Endothelial cell of umbilical vein (primary cell): ENCODE data around the gene ASXL1. TPM values are rescaled to one million over a fixed set of nuclear protein-coding genes. Genes with fewer than 3 reads are reported as not detected.
"Not testable (repeated sequence)": the region's sequence is repeated elsewhere in the genome, so short reads cannot be mapped to it uniquely, and the experiment has no call there.

Experiments
- BruUV-seq: library from RNA; stranded (reverse); fragments of 400-500 nt; replicated peaks from 2 replicates; lab custom pipeline; 2021; lab: Mats Ljungman, UMichigan
- CTCF ChIA-PET: fragments of 300-600, 350-600 bp; sonication (Branson Sonifier 250); formaldehyde crosslinking; loops from one replicate; lab custom pipeline; 2021; ENCODE audit warnings: antibody characterized with exemption, inconsistent platforms; lab: Charles Lee
- POLR2A ChIA-PET: fragments of 300-600, 350-600 bp; sonication (Branson Sonifier 250); formaldehyde crosslinking; loops from one replicate; lab custom pipeline; 2021; ENCODE audit warnings: antibody characterized with exemption, inconsistent platforms; lab: Charles Lee
- DNase-seq: peaks from one replicate; pipeline ENCODE4 v3.0.0-alpha.2; 2011; ENCODE audit warnings: low read depth, low spot score
- FAIRE-seq: peaks from 2 replicates; lab custom pipeline; 2011; peaks lifted over from hg19 to GRCh38; lab: Jason Lieb, UNC
- H2AFZ ChIP-seq: 2 replicates; pipeline ENCODE4 v1.6.0; 2012; ENCODE audit warnings: low read depth, low read length, control low read depth, inconsistent platforms
- H3K27ac ChIP-seq: 2 replicates; pipeline ENCODE4 v1.5.1; 2011; ENCODE audit warnings: low read depth, mild to moderate bottlenecking, control low read depth, low read length, moderate library complexity; ENCODE audit not compliant: insufficient read depth
- H3K27me3 ChIP-seq, 2 experiments: 2 replicates each; pipeline versions ENCODE4 v1.6.0 to v1.6.1; 2011; ENCODE audit warnings: low read length in 2 of 2, mixed read lengths in 1 of 2; ENCODE audit not compliant: control insufficient read depth in 2 of 2, insufficient read depth in 2 of 2
- H3K36me3 ChIP-seq, 2 experiments: 2 replicates in 1 of 2; 3 replicates in 1 of 2; pipeline ENCODE4 v1.5.1; 2011; ENCODE audit warnings: low read length in 2 of 2, mild to moderate bottlenecking in 1 of 2, moderate library complexity in 1 of 2; ENCODE audit not compliant: control insufficient read depth in 2 of 2, insufficient read depth in 2 of 2; ENCODE audit errors: extremely low read depth in 1 of 2
- H3K4me1 ChIP-seq: 3 replicates; pipeline ENCODE4 v1.5.1; 2011; ENCODE audit warnings: mild to moderate bottlenecking, low read length; ENCODE audit not compliant: control insufficient read depth, insufficient read depth; ENCODE audit errors: extremely low read depth
- H3K4me2 ChIP-seq: 2 replicates; pipeline ENCODE4 v1.6.1; 2011; ENCODE audit warnings: low read length, control low read depth, mixed read lengths; ENCODE audit not compliant: insufficient read depth
- H3K4me3 ChIP-seq, 3 experiments: fragments of 200-600 bp in 1 of 3; sonication (generic), shearing (Covaris generic) in 1 of 3; replicated peaks in 1 of 3; 2 replicates each; pipeline ENCODE4 v1.5.1; 2011 to 2016; ENCODE audit warnings: control low read depth in 3 of 3, low read length in 3 of 3, mild to moderate bottlenecking in 2 of 3, inconsistent platforms in 1 of 3, low read depth in 1 of 3, moderate library complexity in 1 of 3; ENCODE audit not compliant: insufficient read depth in 1 of 3
- H3K79me2 ChIP-seq: 2 replicates; pipeline ENCODE4 v1.6.0; 2012; ENCODE audit warnings: low read length, inconsistent platforms; ENCODE audit not compliant: control insufficient read depth, insufficient read depth
- H3K9ac ChIP-seq: replicated peaks from 2 replicates; pipeline ENCODE3; 2011; ENCODE audit warnings: low read length, control low read depth; ENCODE audit not compliant: insufficient read depth; ENCODE audit errors: extremely low read depth
- H3K9me1 ChIP-seq: replicated peaks from 3 replicates; pipeline ENCODE4 v1.6.0; 2011; ENCODE audit warnings: mild to moderate bottlenecking, low read length; ENCODE audit not compliant: control insufficient read depth, insufficient read depth; ENCODE audit errors: extremely low read depth
- H3K9me3 ChIP-seq: replicated peaks from 2 replicates; pipeline ENCODE4 v1.5.1; 2012; ENCODE audit warnings: low read length, inconsistent platforms; ENCODE audit not compliant: control insufficient read depth, insufficient read depth
- H4K20me1 ChIP-seq: replicated peaks from 2 replicates; pipeline ENCODE3; 2011; ENCODE audit warnings: mild to moderate bottlenecking, low read length; ENCODE audit not compliant: control insufficient read depth, insufficient read depth; ENCODE audit errors: extremely low read depth
- EZH2 ChIP-seq: IDR thresholded peaks from 2 replicates; pipeline ENCODE4 v1.6.1; 2012; ENCODE audit warnings: borderline replicate concordance, low read depth, mild to moderate bottlenecking, moderate library complexity, low read length, inconsistent platforms; ENCODE audit not compliant: severe bottlenecking
- FOS ChIP-seq: IDR thresholded peaks from 2 replicates; pipeline ENCODE4 v1.6.1; 2011; ENCODE audit warnings: mild to moderate bottlenecking, low read length, moderate library complexity, borderline replicate concordance; ENCODE audit not compliant: insufficient read depth
- GATA2 ChIP-seq: IDR thresholded peaks from 2 replicates; pipeline ENCODE4 v1.7.0; 2011; ENCODE audit warnings: low read depth, mild to moderate bottlenecking, moderate library complexity, mixed read lengths, low read length; ENCODE audit not compliant: insufficient read length, insufficient read depth
- JUN ChIP-seq: IDR thresholded peaks from 2 replicates; pipeline ENCODE4 v1.6.1; 2011; ENCODE audit warnings: borderline replicate concordance, low read depth; ENCODE audit not compliant: insufficient read length, insufficient read depth
- MYC ChIP-seq: IDR thresholded peaks from one replicate; pipeline ENCODE4 v1.6.1; 2011; ENCODE audit warnings: mild to moderate bottlenecking, low read depth, low read length
- POLR2A ChIP-seq: IDR thresholded peaks from 2 replicates; pipeline ENCODE4 v1.6.1; 2012; ENCODE audit warnings: low read depth, mild to moderate bottlenecking, control low read depth, low read length
- POLR2AphosphoS5 ChIP-seq: IDR thresholded peaks from 2 replicates; pipeline ENCODE4 v1.6.1; 2012; ENCODE audit warnings: low read depth, mild to moderate bottlenecking, control low read depth, low read length, moderate library complexity; ENCODE audit not compliant: insufficient read depth
- dilution Hi-C: fragments of 300-500 bp; cut with MboI; formaldehyde crosslinking; loops from one replicate; pipeline ENCODE4 v1.15.0; 2019; ENCODE audit warnings: low sequenced_read_pairs; ENCODE audit not compliant: extremely low pct_ligation_motif_present
- intact Hi-C: fragments of 100-400 bp; cut with micrococcal nuclease; formaldehyde crosslinking; loops from one replicate; pipeline ENCODE4 v1.10.0; 2022
- polyA plus RNA-seq, 4 experiments: library from polyadenylated mRNA; depleted of rRNA in 3 of 4; stranded (reverse) in 3 of 4; unstranded in 1 of 4; fragments of >200 nt; gene quantifications; 2 replicates each; pipeline versions ENCODE4 v1.2.1 to v1.2.3, GENCODE V29; 2011 to 2012; ENCODE audit warnings: missing spikeins in 1 of 4
- total RNA-seq: library from RNA; stranded (reverse); gene quantifications from 2 replicates; pipeline ENCODE4 v1.2.3, GENCODE V29; 2021
- TF ChIP-seq, protein P1 (sequence below), 2 donors: IDR thresholded peaks; 1 replicate in 1 of 2; 2 replicates in 1 of 2; pipeline ENCODE4 v1.5.1; 2011; ENCODE audit warnings: low read length in 2 of 2, mild to moderate bottlenecking in 2 of 2, moderate library complexity in 2 of 2, control low read depth in 1 of 2, inconsistent platforms in 1 of 2, low read depth in 1 of 2; ENCODE audit not compliant: insufficient read depth in 1 of 2; ENCODE audit errors: extremely low read depth in 1 of 2
- TF ChIP-seq, protein P2 (sequence below): IDR thresholded peaks from 2 replicates; pipeline ENCODE4 v1.6.1; 2011; ENCODE audit not compliant: insufficient read depth, insufficient read length

The ASXL1 gene
- total and polyA plus RNA-seq, 2 donors (not counting 3 experiments of a cell fraction or from before 2014, with no cell fraction given), result 45.4 to 101 TPM

- Histone ChIP-seq H3K9ac (no peak overlapping the region), H3K79me2 (no peaks in the 10 kb centered on the region), H2AFZ (no peak overlapping the region), H3K27me3 (no peaks in the 10 kb centered on the region), H3K9me1 (no peaks in the 10 kb centered on the region), H3K4me2 (no peak overlapping the region), H3K4me3 (no peak overlapping the region), H3K36me3 (no peaks in the 10 kb centered on the region), H4K20me1 (no peaks in the 10 kb centered on the region), H3K4me1 (peaks cover 10% of the 10 kb centered on the region), H3K27ac (no peak overlapping the region), H3K9me3 (no peaks in the 10 kb centered on the region)
- dilution Hi-C loops, result no loop called here
- FAIRE-seq (no peak), DNase-seq (no peak)
- ChIA-PET POLR2A (no interaction called here), CTCF (interaction anchor here (1.4 to 1.5 kb wide), 2 partner anchors 9 to 159 kb away, joined by 3 read pairs; no protein-coding TSS in a partner anchor)
- TF ChIP-seq EZH2 (no peak), FOS (no peak), GATA2 (no peak), MYC (no peak), JUN (no peak), POLR2AphosphoS5 (no peak), POLR2A (no peak)
- TF ChIP-seq, protein P1, sequence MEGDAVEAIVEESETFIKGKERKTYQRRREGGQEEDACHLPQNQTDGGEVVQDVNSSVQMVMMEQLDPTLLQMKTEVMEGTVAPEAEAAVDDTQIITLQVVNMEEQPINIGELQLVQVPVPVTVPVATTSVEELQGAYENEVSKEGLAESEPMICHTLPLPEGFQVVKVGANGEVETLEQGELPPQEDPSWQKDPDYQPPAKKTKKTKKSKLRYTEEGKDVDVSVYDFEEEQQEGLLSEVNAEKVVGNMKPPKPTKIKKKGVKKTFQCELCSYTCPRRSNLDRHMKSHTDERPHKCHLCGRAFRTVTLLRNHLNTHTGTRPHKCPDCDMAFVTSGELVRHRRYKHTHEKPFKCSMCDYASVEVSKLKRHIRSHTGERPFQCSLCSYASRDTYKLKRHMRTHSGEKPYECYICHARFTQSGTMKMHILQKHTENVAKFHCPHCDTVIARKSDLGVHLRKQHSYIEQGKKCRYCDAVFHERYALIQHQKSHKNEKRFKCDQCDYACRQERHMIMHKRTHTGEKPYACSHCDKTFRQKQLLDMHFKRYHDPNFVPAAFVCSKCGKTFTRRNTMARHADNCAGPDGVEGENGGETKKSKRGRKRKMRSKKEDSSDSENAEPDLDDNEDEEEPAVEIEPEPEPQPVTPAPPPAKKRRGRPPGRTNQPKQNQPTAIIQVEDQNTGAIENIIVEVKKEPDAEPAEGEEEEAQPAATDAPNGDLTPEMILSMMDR (IDR thresholded peaks at IDR 0.05; ENCODE audit: extremely low read depth in 1 of 2, insufficient read depth in 1 of 2, low read depth in 1 of 2, low read length in 2 of 2), result no peak
- TF ChIP-seq, protein P2, sequence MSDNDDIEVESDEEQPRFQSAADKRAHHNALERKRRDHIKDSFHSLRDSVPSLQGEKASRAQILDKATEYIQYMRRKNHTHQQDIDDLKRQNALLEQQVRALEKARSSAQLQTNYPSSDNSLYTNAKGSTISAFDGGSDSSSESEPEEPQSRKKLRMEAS, result no peak
- no TSS peak for BruUV-seq
- intact Hi-C loops, result no loop called here
Observed at GRCh38 chr20:32339116-32339515, 19.0 kb upstream of the ASXL1 start.

GRCh38 chr20:32341053-32341452, 17.1 kb upstream of the ASXL1 start:
- H3K36me3 ChIP-seq, intact Hi-C loops, H3K27ac ChIP-seq, H3K4me2 ChIP-seq, H3K9ac ChIP-seq, H3K4me3 ChIP-seq, DNase-seq, H3K27me3 ChIP-seq, H2AFZ ChIP-seq, H3K9me3 ChIP-seq, H4K20me1 ChIP-seq, H3K4me1 ChIP-seq, H3K9me1 ChIP-seq, BruUV-seq, H3K79me2 ChIP-seq, CTCF ChIA-PET, dilution Hi-C loops, FAIRE-seq, POLR2A ChIA-PET: not testable (repeated sequence)
